ENCODE data around the gene CCDC3. TPM values are rescaled to one million over a fixed set of nuclear protein-coding genes. Genes with fewer than 3 reads are reported as not detected.

CCDC3 gene
- total and polyA plus RNA-seq, 2 of the 4 experiments (the other 2 are of a cell fraction), result 0.29 to 0.36 TPM

DNA sequence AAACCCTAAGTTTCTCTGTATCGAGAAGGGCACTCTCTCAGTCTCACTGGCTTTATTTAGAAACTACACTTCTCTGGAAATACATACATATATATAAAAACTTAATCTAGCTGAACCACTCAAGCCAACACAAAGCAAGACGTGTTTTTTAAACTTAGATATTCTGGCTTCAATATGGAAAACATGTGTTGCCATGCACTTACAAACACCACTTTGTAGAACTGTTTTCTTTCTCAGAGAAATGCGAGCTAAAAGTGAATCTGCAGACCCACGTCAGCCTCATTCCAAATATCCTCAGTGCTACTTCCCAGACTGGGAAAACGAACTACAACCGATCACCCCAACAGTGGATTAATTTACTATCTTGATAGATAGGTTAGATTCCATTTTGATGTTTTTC, 1.7 kb downstream of the CCDC3 start:
- Histone ChIP-seq H3K23ac (ENCODE audit: low read depth, low read length) (no peak overlapping the region), H3K4ac (ENCODE audit: low read depth, low read length) (no peak overlapping the region), H4K8ac (ENCODE audit: low read depth in 2 of 2, low read length in 2 of 2) (no peak overlapping the region), H2BK5ac (ENCODE audit: low read depth, low read length, poor library complexity, severe bottlenecking) (no peak overlapping the region), H3K9me3 (ENCODE audit: control insufficient read depth, insufficient read depth, low read length) (no peaks in the 10 kb centered on the region), H3K56ac (ENCODE audit: extremely low read depth, insufficient read depth, low read length) (no peak overlapping the region), H2AK5ac (ENCODE audit: low read depth, low read length) (no peak overlapping the region), H4K20me1 (ENCODE audit: insufficient read depth, low read length) (no peaks in the 10 kb centered on the region), H3K27ac (ENCODE audit: insufficient read depth, low read length) (no peak overlapping the region), H2AK9ac (replicated peaks; ENCODE audit: low read depth, low read length, poor library complexity) (no peak overlapping the region), H4K5ac (ENCODE audit: low read depth, low read length) (no peak overlapping the region), H3K4me2 (ENCODE audit: low read depth, low read length) (no peak overlapping the region), H4K91ac (ENCODE audit: insufficient read depth, low read depth, low read length) (no peak overlapping the region), H3K79me1 (ENCODE audit: low read depth in 1 of 2, low read length in 2 of 2) (no peaks in the 10 kb centered on the region), H2BK20ac (ENCODE audit: low read depth, low read length) (no peak overlapping the region), H3K14ac (replicated peaks; ENCODE audit: low read depth, low read length) (no peak overlapping the region), H3K36me3 (ENCODE audit: control insufficient read depth, insufficient read depth, low read length) (no peaks in the 10 kb centered on the region), H3K9me1 (ENCODE audit: insufficient read depth, low read length) (no peaks in the 10 kb centered on the region), H3K18ac (ENCODE audit: low read depth, low read length) (no peak overlapping the region), H2BK15ac (ENCODE audit: low read depth, low read length) (no peak overlapping the region), H3K4me1 (ENCODE audit: control insufficient read depth, insufficient read depth, low read length) (no peaks in the 10 kb centered on the region; the same call in 1 of the 2 replicates), H2BK120ac (ENCODE audit: low read depth, low read length) (no peak overlapping the region), H3K27me3 (ENCODE audit: control insufficient read depth, insufficient read depth, low read length) (peaks cover 15% of the 10 kb centered on the region), H2AFZ (replicated peaks; ENCODE audit: low read length, poor library complexity) (no peak overlapping the region), H3K4me3 (ENCODE audit: insufficient read depth, low read depth, low read length) (no peak overlapping the region), H3K9ac (ENCODE audit: low read depth, low read length) (no peak overlapping the region)
- in situ Hi-C loops (cut with MboI; ENCODE audit: low sequenced_read_pairs), result no loop called here
- ChIA-PET POLR2A (ENCODE audit: unreplicated experiment) (no interaction called here), CTCF (no interaction called here)
- no TSS peak for BruUV-seq (replicated peaks)
- DNase-seq (no peak), ATAC-seq (ENCODE audit: low read depth) (no peak)
- no peak for TF ChIP-seq SMC3 (IDR thresholded peaks at IDR 0.05; ENCODE audit: low read depth, low read length)
- TF ChIP-seq, protein P1, sequence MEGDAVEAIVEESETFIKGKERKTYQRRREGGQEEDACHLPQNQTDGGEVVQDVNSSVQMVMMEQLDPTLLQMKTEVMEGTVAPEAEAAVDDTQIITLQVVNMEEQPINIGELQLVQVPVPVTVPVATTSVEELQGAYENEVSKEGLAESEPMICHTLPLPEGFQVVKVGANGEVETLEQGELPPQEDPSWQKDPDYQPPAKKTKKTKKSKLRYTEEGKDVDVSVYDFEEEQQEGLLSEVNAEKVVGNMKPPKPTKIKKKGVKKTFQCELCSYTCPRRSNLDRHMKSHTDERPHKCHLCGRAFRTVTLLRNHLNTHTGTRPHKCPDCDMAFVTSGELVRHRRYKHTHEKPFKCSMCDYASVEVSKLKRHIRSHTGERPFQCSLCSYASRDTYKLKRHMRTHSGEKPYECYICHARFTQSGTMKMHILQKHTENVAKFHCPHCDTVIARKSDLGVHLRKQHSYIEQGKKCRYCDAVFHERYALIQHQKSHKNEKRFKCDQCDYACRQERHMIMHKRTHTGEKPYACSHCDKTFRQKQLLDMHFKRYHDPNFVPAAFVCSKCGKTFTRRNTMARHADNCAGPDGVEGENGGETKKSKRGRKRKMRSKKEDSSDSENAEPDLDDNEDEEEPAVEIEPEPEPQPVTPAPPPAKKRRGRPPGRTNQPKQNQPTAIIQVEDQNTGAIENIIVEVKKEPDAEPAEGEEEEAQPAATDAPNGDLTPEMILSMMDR (conservative IDR thresholded peaks at IDR 0.05; ENCODE audit: low read depth, low read length), result no peak
- dilution Hi-C loops (cut with HindIII; ENCODE audit: low sequenced_read_pairs, unreplicated experiment), result no loop called here
- 60% methylated on average over 1 of the region's 6 CpGs; no CpG with 5 or more reads in 1 of the 2 experiments for WGBS, 2 experiments (ENCODE audit: extremely low coverage in 2 of 2, insufficient read length in 1 of 2)
- intact Hi-C loops (cut with micrococcal nuclease), result no loop called here
